Calu3 (cell line): Measurements from ENCODE around the gene TSHZ2. TPM values are rescaled to one million over a fixed set of nuclear protein-coding genes. Genes with fewer than 3 reads are reported as not detected.

Experiments
- BruUV-seq: library from RNA; stranded (reverse); fragments of 400-500 nt; replicated peaks from 2 replicates; lab custom pipeline; 2021; lab: Mats Ljungman, UMichigan
- CTCF ChIA-PET: fragments of 300-600 bp; sonication (Branson Sonifier 250); formaldehyde crosslinking; loops from one replicate; lab custom pipeline; 2022; ENCODE audit warnings: antibody characterized with exemption; lab: Charles Lee
- DNase-seq: peaks from one replicate; pipeline ENCODE4 v3.0.0; 2022
- H3K27ac Mint-ChIP-seq: one replicate; pipeline ENCODE4 v1.8.0; 2022; ENCODE audit warnings: mixed read lengths; ENCODE audit not compliant: unreplicated experiment
- H3K27me3 Mint-ChIP-seq: one replicate; pipeline ENCODE4 v1.8.0; 2022; ENCODE audit warnings: mixed read lengths; ENCODE audit not compliant: unreplicated experiment
- H3K36me3 Mint-ChIP-seq: one replicate; pipeline ENCODE4 v1.8.0; 2022; ENCODE audit warnings: mild to moderate bottlenecking, moderate library complexity, mixed read lengths; ENCODE audit not compliant: insufficient read depth, unreplicated experiment
- H3K4me1 Mint-ChIP-seq: one replicate; pipeline ENCODE4 v1.8.0; 2022; ENCODE audit warnings: mild to moderate bottlenecking, low read depth, mixed read lengths; ENCODE audit not compliant: unreplicated experiment
- H3K4me3 Mint-ChIP-seq: one replicate; pipeline ENCODE4 v1.8.0; 2022; ENCODE audit warnings: mild to moderate bottlenecking, low read depth, moderate library complexity, mixed read lengths; ENCODE audit not compliant: unreplicated experiment
- H3K9me3 Mint-ChIP-seq: one replicate; pipeline ENCODE4 v1.8.0; 2022; ENCODE audit warnings: low read depth, mixed read lengths; ENCODE audit not compliant: unreplicated experiment
- CTCF ChIP-seq: fragments of 200-600 bp; IDR thresholded peaks from one replicate; pipeline ENCODE4 v1.8.0; 2022; ENCODE audit warnings: antibody characterized with exemption; ENCODE audit not compliant: unreplicated experiment
- intact Hi-C: fragments of 100-400 bp; cut with micrococcal nuclease; formaldehyde crosslinking; loops from one replicate; pipeline ENCODE4 v1.10.0; 2022; ENCODE audit not compliant: unreplicated experiment
- total RNA-seq: library from RNA; stranded (reverse); gene quantifications from 2 replicates; pipeline ENCODE4 v1.2.3, GENCODE V29; 2022

Gene TSHZ2
- total RNA-seq, 1 experiment from 2014 or later = not detected

- no TSS peak for BruUV-seq
Observed at GRCh38 chr20:53208110-53208832, 236.1 kb downstream of the TSHZ2 start.

DNA sequence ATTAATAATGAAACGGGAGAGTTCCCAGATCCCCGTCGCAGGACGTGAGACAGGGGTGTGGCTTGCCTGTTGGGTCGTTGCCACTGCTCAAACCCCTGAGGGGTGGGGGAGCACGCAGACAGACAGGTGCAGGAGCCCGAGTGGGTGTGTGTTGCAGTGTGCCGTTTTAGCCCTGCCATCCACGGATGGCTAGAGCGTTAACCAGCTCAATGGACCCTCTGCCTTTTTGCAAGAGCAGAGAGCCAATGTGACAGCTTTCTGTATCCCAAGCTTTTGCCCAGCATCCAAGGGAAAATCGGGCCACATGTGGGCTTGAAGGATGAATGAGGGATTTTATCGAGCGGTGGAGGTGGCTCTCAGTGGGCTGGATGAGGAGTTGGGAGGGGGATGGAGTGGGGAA is 237.9 kb downstream of the TSHZ2 start:
- H3K36me3 Mint-ChIP-seq = no peaks in the 10 kb centered on the region
- H3K27me3 Mint-ChIP-seq = peaks cover 71% of the 10 kb centered on the region
- CTCF ChIA-PET = interaction anchor here (0.7 kb wide), 1 partner anchor 78 kb away, joined by 3 read pairs; no protein-coding TSS in a partner anchor
- no peak for DNase-seq
- intact Hi-C loops = loop anchor here (10.0 kb wide), 1 partner anchor 465 kb away; no protein-coding TSS in a partner anchor
- no TSS peak for BruUV-seq
- H3K9me3 Mint-ChIP-seq = no peaks in the 10 kb centered on the region
- no peak overlapping the region for H3K4me3 Mint-ChIP-seq
- no peaks in the 10 kb centered on the region for H3K4me1 Mint-ChIP-seq
- no peak overlapping the region for H3K27ac Mint-ChIP-seq
- TF ChIP-seq CTCF = no peak

More at GRCh38 chr20:53208110-53208832, 236.1 kb downstream of the TSHZ2 start:
- peaks cover 53% of the 10 kb centered on the region for H3K27me3 Mint-ChIP-seq
- TF ChIP-seq CTCF = no peak
- CTCF ChIA-PET = no interaction called here
- H3K27ac Mint-ChIP-seq = no peak overlapping the region
- H3K9me3 Mint-ChIP-seq = no peaks in the 10 kb centered on the region
- DNase-seq = no peak
- no peaks in the 10 kb centered on the region for H3K4me1 Mint-ChIP-seq
- H3K36me3 Mint-ChIP-seq = no peaks in the 10 kb centered on the region
- intact Hi-C loops = no loop called here
- H3K4me3 Mint-ChIP-seq = no peak overlapping the region

DNA sequence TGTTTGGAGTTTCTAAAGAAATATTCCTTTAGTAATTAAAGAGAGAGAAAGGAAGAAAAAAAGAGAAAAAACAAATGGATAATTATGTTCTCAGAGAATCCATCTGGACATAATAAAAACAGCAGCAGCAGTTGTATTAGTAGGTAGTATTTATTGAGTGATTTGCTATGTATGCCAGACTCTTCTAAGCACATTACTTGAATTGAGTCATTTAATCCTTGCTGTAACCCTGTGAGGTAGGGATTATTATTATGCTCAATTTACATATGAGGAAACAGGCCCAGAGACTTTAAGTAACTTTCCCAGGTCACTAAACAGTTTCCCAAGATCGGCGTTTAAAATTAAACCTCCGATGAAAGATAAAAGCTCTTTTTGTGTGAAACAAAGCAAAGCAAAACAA is 238.8 kb downstream of the TSHZ2 start:
- no peaks in the 10 kb centered on the region for H3K36me3 Mint-ChIP-seq
- H3K27ac Mint-ChIP-seq = no peak overlapping the region
- no peak overlapping the region for H3K4me3 Mint-ChIP-seq
- TF ChIP-seq CTCF = no peak
- intact Hi-C loops = loop anchor here (10.0 kb wide), 1 partner anchor 466 kb away; no protein-coding TSS in a partner anchor
- H3K4me1 Mint-ChIP-seq = no peaks in the 10 kb centered on the region
- no TSS peak for BruUV-seq
- CTCF ChIA-PET = no interaction called here
- H3K27me3 Mint-ChIP-seq = peaks cover 80% of the 10 kb centered on the region
- no peaks in the 10 kb centered on the region for H3K9me3 Mint-ChIP-seq
- no peak for DNase-seq

GRCh38 chr20:53212018-53212417 is 239.9 kb downstream of the TSHZ2 start:
- Mint-ChIP-seq H3K4me1 (no peaks in the 10 kb centered on the region), H3K4me3 (no peak overlapping the region), H3K9me3 (no peaks in the 10 kb centered on the region), H3K27me3 (peaks cover 83% of the 10 kb centered on the region), H3K36me3 (no peaks in the 10 kb centered on the region), H3K27ac (no peak overlapping the region)
- BruUV-seq = no TSS peak
- DNase-seq = no peak
- no peak for TF ChIP-seq CTCF
- intact Hi-C loops = loop anchor here (10.0 kb wide), 1 partner anchor 467 kb away; no protein-coding TSS in a partner anchor
- CTCF ChIA-PET = no interaction called here
